Immature natural killer cell (primary cell): ENCODE data around the gene DOK6. TPM values are rescaled to one million over a fixed set of nuclear protein-coding genes. Genes with fewer than 3 reads are reported as not detected.
"Not testable (repeated sequence)": the region's sequence is repeated elsewhere in the genome, so short reads cannot be mapped to it uniquely, and the experiment has no call there.

ENCODE experiments used
- DNase-seq, 3 donors: peaks; one replicate each; pipeline ENCODE4 v3.0.0; 2022; ENCODE audit warnings: mixed read lengths in 1 of 3
- H3K27ac Mint-ChIP-seq, 6 donors: one replicate each; pipeline ENCODE4 v1.8.0; 2020; ENCODE audit warnings: mixed read lengths in 6 of 6, mild to moderate bottlenecking in 5 of 6, inconsistent platforms in 4 of 6, moderate library complexity in 3 of 6
- H3K27me3 Mint-ChIP-seq, 3 donors: one replicate each; pipeline ENCODE4 v1.8.0; 2020 to 2021; ENCODE audit warnings: low read depth in 3 of 3, mild to moderate bottlenecking in 3 of 3, mixed read lengths in 3 of 3, moderate library complexity in 3 of 3, inconsistent platforms in 1 of 3
- H3K36me3 Mint-ChIP-seq, 3 donors: one replicate each; pipeline ENCODE4 v1.8.0; 2020; ENCODE audit warnings: mixed read lengths in 3 of 3, inconsistent platforms in 2 of 3, mild to moderate bottlenecking in 2 of 3
- H3K4me1 Mint-ChIP-seq, 2 donors: one replicate each; pipeline ENCODE4 v1.8.0; 2020; ENCODE audit warnings: inconsistent platforms in 2 of 2, mild to moderate bottlenecking in 2 of 2, mixed read lengths in 2 of 2, moderate library complexity in 1 of 2
- H3K4me3 Mint-ChIP-seq, 5 donors: one replicate each; pipeline ENCODE4 v1.8.0; 2020; ENCODE audit warnings: mild to moderate bottlenecking in 5 of 5, mixed read lengths in 5 of 5, inconsistent platforms in 3 of 5, moderate library complexity in 3 of 5
- H3K9me3 Mint-ChIP-seq, 6 donors: one replicate each; pipeline ENCODE4 v1.8.0; 2020; ENCODE audit warnings: mild to moderate bottlenecking in 6 of 6, mixed read lengths in 6 of 6, inconsistent platforms in 4 of 6, moderate library complexity in 3 of 6
- polyA plus RNA-seq, 3 donors: library from polyadenylated mRNA; unstranded; fragments of 300-500 nt; fragmentation: Illumina TruSeq; gene quantifications; one replicate each; pipeline ENCODE4 v1.2.3, GENCODE V29; 2021

Gene DOK6
- under 1 TPM; 0.17 to 0.54 (median 0.30) TPM for polyA plus RNA-seq

DNA sequence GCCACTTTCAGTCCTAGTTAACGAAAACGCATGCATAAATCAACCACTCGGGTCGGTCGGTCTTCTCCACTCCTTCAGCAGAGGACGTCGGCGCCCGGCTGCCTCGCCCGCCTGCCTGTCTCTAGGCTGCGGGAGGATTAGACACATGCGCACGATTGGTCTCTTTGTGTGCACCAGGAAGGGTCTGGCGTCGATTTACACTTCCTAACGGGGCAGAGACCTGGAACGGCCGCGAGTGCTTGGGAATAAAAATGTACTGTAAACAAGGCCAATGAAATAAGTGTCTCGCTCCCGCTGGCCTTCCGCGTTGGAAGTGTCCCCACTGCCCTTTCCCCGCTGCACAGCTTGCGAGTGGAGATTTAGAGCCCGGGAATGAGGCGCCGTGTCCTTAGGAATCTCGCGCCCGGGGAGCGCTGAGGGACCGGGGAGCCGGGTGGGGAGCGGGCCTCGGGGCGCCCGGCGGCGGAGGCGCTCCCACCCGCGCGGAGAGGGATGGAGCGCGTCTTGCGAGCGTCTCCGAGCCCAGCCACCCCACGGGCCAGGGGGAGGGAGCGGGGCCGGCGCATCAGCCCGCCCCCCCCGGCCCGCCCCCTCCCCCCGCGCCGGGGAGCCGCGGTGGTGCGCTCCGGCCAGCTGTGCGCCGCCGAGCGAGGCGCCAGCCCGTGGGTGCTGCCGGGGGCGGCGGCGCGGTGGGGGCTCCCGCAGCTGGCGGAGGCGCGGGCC is at the start of gene DOK6:
Gene DOK6, plus strand, starts transcription at position 636 of the 723 bp plus-strand sequence.
- Mint-ChIP-seq H3K4me3 (peak within 1 kb of the TSS; percentile 4 to 75 (median 19)), H3K9me3 (peaks cover 0 to 2% (median 0%) of the 10 kb centered on the region in 6 donors), H3K36me3 (no peaks in the 10 kb centered on the region), H3K27me3 (peaks cover 10 to 47% (median 27%) of the 10 kb centered on the region in 3 donors), H3K27ac (no peak within 1 kb of the TSS), H3K4me1 (peaks cover 6 to 8% of the 10 kb centered on the region in 2 donors)
- DNase-seq: no peak

DNA sequence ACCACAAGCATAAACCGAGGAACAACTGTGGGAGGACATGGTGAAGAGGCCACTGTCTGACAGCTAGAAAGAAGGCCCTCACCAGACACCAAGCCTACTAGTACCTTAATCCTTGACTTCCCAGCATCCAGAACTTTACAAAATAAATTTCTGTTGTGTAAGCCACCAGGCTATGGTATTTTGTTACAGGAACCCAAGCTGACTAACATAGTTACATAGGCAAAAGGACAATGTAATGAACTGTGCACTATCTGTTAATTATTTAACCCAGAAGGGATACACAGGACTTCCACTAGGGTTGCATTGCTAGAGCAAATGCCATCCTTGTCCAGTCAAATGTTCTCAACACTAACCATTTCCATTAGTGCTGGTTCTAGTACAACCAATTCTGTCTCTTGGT is 47.7 kb upstream of the DOK6 start:
- Mint-ChIP-seq H3K9me3 (peaks cover 0 to 3% (median 0%) of the 10 kb centered on the region in 6 donors), H3K4me3 (no peak overlapping the region), H3K4me1 (no peaks in the 10 kb centered on the region), H3K27me3 (peaks cover 0 to 3% (median 2%) of the 10 kb centered on the region in 3 donors), H3K27ac (no peak overlapping the region), H3K36me3 (no peaks in the 10 kb centered on the region)
- no peak for DNase-seq

DNA sequence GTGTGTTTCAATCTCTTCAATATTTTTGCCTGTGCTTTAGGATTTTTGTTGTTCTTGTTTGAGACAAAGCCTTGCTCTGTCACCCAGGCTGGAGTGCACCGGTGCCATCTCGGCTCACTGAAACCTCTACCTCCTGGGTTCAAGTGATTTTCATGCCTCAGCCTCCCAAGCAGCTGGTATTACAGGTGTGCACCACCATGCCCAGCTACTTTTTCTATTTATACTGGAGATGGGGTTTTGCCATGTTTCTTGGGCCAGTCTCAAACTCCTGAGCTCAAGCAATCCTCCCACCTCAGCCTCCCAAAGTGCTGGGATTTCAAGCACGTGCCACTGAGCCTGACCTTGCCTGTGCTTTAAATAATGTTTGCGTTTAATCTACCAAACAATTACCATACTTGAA is 43.1 kb upstream of the DOK6 start:
- DNase-seq: no peak
- no peaks in the 10 kb centered on the region for H3K36me3 Mint-ChIP-seq
- H3K4me1 Mint-ChIP-seq: no peaks in the 10 kb centered on the region
- H3K27ac Mint-ChIP-seq: no peak overlapping the region
- no peak overlapping the region for H3K4me3 Mint-ChIP-seq
- H3K27me3 Mint-ChIP-seq: peaks cover 0 to 3% (median 3%) of the 10 kb centered on the region in 3 donors
- peaks cover 6 to 12% (median 7%) of the 10 kb centered on the region in 6 donors for H3K9me3 Mint-ChIP-seq

DNA sequence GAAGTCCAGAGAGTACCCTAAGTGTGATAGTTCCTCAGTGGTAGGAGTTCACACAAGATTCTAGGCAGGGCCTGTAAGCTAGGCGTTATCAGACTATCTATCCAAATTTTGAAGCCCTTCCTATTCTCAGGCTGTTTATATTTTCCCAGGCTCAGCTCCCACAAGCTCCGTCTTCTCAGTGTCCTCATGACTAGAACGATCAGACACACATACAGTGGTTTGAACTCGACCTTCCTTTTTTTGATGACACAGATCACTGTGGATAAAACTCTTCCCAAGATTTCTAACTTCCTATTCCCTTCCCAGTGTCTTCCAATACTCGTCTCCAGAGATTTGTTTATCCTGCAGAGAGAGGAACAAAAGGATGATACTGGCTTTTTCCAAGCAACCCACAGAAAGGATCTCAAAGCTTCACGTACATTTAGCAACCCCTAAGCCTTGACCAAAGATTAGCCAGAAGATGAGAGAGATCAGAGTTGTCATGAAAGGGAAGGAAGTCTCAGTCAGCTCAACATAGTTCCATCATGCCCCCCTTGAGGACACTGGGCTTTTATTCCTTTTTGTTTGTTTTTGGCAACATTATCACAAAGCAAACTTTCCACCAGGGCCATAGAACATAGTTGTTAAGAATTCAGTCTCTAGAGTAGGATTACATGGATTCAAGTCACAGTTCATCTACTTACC is 42.3 kb upstream of the DOK6 start:
- no peak overlapping the region for H3K27ac Mint-ChIP-seq
- peaks cover 6 to 12% (median 7%) of the 10 kb centered on the region in 6 donors for H3K9me3 Mint-ChIP-seq
- peaks cover 0 to 3% (median 2%) of the 10 kb centered on the region in 3 donors for H3K27me3 Mint-ChIP-seq
- H3K4me3 Mint-ChIP-seq: no peak overlapping the region
- no peaks in the 10 kb centered on the region for H3K36me3 Mint-ChIP-seq
- DNase-seq: no peak
- H3K4me1 Mint-ChIP-seq: no peaks in the 10 kb centered on the region

DNA sequence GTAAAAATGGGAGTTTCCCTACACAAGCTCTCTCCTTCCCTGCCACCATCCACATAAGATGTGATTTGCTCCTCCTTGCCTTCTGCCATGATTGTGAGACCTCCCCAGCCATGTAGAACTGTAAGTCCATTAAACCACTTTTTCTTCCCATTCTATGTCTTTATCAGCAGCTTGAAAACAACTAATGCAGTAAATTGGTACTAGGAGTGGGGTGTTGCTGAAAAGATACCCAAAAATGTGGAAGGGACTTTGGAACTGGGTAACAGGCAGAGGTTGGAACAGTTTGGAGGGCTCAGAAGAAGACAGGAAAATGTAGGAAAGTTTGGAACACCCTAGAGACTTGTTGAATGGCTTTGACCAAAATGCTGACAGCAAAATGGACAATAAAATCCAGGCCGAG is 40.9 kb upstream of the DOK6 start:
- H3K4me1 Mint-ChIP-seq, H3K27ac Mint-ChIP-seq, DNase-seq, H3K4me3 Mint-ChIP-seq, H3K27me3 Mint-ChIP-seq, H3K36me3 Mint-ChIP-seq: not testable (repeated sequence)
- H3K9me3 Mint-ChIP-seq: peaks cover 6 to 12% (median 7%) of the 10 kb centered on the region in 6 donors

DNA sequence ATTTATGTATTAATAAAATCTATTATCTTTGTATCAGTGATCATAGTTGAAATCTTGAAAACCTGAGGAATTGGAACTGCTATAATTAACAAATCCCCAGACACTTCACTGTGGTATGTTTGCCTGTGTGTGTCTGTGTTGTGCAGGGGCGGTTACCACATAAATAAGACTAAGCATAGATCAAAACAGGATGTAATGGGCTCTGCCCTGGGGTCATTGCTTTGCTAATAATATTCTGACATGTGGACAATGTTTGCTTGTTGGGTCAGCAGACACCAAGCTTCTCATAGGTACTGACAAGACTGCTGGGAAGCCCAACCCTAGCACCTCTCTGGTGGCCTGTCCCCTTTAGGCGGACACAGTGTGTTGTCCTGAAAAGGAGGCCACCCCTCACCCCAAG is 35.8 kb upstream of the DOK6 start:
- no peak for DNase-seq
- Mint-ChIP-seq H3K36me3 (no peaks in the 10 kb centered on the region), H3K9me3 (peaks cover 2 to 9% (median 3%) of the 10 kb centered on the region in 6 donors), H3K27me3 (peaks cover 0 to 1% (median 0%) of the 10 kb centered on the region in 3 donors), H3K4me1 (no peaks in the 10 kb centered on the region), H3K4me3 (no peak overlapping the region), H3K27ac (no peak overlapping the region)

DNA sequence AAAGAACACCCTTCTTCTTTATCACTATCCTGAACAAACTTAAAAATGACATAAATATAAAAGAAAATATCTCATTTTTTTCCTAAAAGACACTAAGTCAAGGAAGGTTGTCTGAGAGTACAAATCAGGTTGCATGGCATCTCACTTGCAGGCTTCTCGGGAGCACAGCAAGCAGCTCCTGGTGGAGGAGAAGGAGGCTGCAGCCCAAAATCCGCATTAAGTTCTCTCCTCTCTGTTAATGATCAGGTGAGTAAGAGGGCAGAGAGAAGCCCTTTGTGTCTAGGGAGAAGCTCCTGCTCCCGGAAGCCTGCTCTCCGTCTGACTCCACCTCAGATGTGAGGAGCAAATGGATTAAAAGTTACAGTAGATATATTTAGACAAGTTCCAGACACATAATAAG is 35.0 kb upstream of the DOK6 start:
- no peaks in the 10 kb centered on the region for H3K4me1 Mint-ChIP-seq
- no peak overlapping the region for H3K4me3 Mint-ChIP-seq
- no peak for DNase-seq
- no peak overlapping the region for H3K27ac Mint-ChIP-seq
- H3K36me3 Mint-ChIP-seq: no peaks in the 10 kb centered on the region
- peaks cover 0 to 6% (median 2%) of the 10 kb centered on the region in 6 donors for H3K9me3 Mint-ChIP-seq
- H3K27me3 Mint-ChIP-seq: peaks cover 0 to 1% (median 0%) of the 10 kb centered on the region in 3 donors

DNA sequence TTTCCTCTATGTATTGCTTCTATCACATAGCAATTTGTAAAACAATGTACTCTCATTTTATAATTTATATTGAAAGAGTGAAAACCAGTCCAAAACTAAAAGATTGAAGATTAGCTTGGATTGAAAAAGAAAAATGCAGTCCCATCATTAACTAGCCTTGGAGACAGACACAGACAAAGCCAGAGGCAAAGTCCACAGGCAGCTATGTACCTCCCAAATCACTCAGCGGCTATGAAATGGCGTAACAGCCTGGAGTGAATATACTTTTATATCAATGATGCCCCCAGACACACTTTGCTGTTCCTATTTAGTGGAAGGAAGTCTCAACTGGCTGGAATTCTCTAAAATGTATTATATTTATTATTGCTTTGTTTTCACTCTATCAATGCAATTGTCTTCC is 33.6 kb upstream of the DOK6 start:
- Mint-ChIP-seq H3K27ac (no peak overlapping the region), H3K36me3 (no peaks in the 10 kb centered on the region), H3K9me3 (peaks cover 0 to 4% (median 0%) of the 10 kb centered on the region in 6 donors), H3K4me3 (no peak overlapping the region), H3K4me1 (no peaks in the 10 kb centered on the region), H3K27me3 (peaks cover 0 to 1% (median 0%) of the 10 kb centered on the region in 3 donors)
- DNase-seq: no peak

DNA sequence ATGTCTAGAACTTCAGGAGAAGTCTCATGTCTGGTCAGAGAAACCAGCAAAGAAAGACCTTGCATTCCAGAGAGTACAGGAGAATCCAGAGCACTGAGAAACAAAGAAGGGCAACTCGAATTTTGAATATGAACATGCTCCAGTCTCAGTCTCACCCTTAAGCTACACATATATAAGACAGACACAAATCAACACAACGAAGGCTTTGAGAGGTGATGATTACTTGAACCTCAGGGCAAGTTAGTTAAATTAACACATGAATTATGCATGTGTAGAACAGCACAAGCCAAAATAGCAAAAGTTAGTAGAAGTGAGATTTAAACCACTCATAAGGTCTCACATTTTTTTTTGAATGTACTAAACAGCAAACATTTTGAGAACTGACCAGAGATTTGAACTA is 29.0 kb upstream of the DOK6 start:
- no peaks in the 10 kb centered on the region for H3K36me3 Mint-ChIP-seq
- H3K9me3 Mint-ChIP-seq: peaks cover 0 to 4% (median 0%) of the 10 kb centered on the region in 6 donors
- H3K27me3 Mint-ChIP-seq: peaks cover 0 to 7% (median 2%) of the 10 kb centered on the region in 3 donors
- no peak overlapping the region for H3K4me3 Mint-ChIP-seq
- no peak overlapping the region for H3K27ac Mint-ChIP-seq
- H3K4me1 Mint-ChIP-seq: no peaks in the 10 kb centered on the region
- DNase-seq: no peak

DNA sequence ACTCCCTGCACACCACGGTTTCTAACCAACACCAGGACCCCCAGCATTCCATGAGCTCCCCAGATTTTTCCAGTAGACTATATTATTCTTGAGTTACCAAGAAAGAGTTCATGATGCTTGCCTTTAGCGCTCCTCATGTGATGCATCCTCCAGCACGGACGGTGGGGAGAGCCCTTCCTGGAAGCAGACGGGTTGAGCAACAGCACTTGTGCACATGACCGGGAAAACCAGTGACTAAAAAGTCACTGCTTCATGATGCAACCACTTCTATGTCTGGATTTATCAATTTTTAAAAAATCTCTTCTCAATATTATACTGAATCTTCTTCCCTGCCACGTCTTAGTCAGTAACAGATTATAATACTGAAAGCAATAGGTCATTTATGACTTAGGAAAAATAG is 20.4 kb upstream of the DOK6 start:
- Mint-ChIP-seq H3K27me3 (no peaks in the 10 kb centered on the region), H3K27ac (no peak overlapping the region), H3K4me3 (no peak overlapping the region), H3K4me1 (no peaks in the 10 kb centered on the region), H3K9me3 (peaks cover 0 to 2% (median 0%) of the 10 kb centered on the region in 6 donors), H3K36me3 (no peaks in the 10 kb centered on the region)
- no peak for DNase-seq

DNA sequence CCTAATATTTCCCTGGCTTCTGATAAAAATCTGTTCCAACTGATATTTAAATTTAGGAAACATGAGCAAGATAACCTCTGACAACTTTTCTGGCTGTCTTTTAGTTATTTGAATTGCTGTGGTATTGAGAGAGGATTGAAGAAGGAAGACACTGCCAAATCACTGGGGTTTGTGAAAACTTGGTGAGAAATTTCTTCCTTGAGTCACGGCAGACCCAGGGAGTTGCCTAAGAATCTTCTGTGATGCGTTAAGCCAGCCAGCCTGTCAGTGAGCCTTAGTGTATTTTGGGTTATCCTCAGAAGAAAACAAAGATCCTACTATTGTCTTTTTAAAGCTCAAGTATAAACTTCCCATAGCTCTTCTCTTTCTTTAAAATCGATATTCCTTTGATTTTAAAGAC is 17.5 kb upstream of the DOK6 start:
- H3K27me3 Mint-ChIP-seq: peaks cover 0 to 6% (median 0%) of the 10 kb centered on the region in 3 donors
- H3K27ac Mint-ChIP-seq: no peak overlapping the region
- no peak for DNase-seq
- no peaks in the 10 kb centered on the region for H3K4me1 Mint-ChIP-seq
- no peak overlapping the region for H3K4me3 Mint-ChIP-seq
- H3K36me3 Mint-ChIP-seq: no peaks in the 10 kb centered on the region
- peaks cover 0 to 3% (median 0%) of the 10 kb centered on the region in 6 donors for H3K9me3 Mint-ChIP-seq

DNA sequence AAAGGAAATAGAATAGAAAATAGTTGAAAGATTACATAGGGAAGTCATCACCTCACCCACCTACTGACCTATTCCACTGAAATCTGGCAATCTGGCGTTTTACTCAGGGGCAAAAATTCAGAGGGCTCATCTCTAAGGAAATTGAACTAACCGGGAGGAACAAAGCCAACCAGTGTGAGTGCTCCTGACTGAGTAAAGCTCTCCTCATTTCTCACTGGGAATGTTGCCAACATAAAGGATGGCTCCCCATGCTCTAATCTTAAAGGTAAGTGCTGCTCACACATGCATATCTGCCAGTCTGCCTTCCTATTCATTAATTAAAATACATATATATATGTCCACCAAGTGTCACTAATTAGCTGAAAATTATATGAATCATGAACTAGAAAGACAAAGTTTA is 13.5 kb upstream of the DOK6 start:
- H3K36me3 Mint-ChIP-seq: no peaks in the 10 kb centered on the region
- no peak for DNase-seq
- no peak overlapping the region for H3K4me3 Mint-ChIP-seq
- no peak overlapping the region for H3K27ac Mint-ChIP-seq
- H3K9me3 Mint-ChIP-seq: peaks cover 0 to 3% (median 0%) of the 10 kb centered on the region in 6 donors
- H3K27me3 Mint-ChIP-seq: peaks cover 0 to 9% (median 0%) of the 10 kb centered on the region in 3 donors
- no peaks in the 10 kb centered on the region for H3K4me1 Mint-ChIP-seq

DNA sequence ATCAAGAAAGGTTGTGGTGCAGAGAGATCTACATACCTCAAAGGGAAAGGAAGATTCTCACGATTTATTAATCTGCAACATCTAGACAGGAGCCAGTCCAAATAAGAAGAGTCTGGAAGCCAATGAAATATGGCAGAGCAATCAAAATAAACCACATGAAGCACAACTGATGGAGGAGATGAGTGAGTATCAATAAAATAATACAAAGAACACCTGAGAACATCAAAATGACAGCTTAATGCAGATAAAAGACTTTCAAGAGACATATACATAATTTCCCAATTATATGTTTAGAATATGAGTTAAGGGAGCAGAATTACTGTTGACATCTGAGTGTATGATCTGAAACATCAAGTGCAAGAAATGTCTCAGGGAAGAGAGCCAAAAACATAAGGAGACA is 12.5 kb upstream of the DOK6 start:
- no peak for DNase-seq
- Mint-ChIP-seq H3K36me3 (no peaks in the 10 kb centered on the region), H3K9me3 (peaks cover 0 to 3% (median 0%) of the 10 kb centered on the region in 6 donors), H3K27ac (no peak overlapping the region), H3K27me3 (peaks cover 0 to 9% (median 0%) of the 10 kb centered on the region in 3 donors), H3K4me3 (no peak overlapping the region), H3K4me1 (no peaks in the 10 kb centered on the region)

DNA sequence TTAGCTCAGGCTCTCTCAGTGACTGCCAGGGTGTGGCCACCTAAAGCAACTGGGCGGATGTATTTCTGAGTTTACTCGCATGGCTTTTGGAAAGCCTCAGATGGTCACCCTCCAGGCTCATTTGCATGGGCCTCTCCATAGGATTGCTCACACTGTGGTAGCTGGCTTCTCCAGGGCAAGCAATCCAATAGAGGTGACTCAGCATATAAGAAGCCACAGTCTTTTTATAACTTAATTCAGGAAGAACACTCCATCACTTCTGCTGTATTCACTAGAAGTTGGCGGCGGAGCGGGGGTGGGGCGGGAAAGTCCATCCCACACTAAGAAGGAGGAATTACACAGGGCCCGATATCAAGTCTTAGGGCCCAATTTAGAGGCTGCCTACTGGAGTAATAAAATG is 3.6 kb upstream of the DOK6 start:
- Mint-ChIP-seq H3K36me3 (no peaks in the 10 kb centered on the region), H3K27me3 (peaks cover 7 to 23% (median 20%) of the 10 kb centered on the region in 3 donors), H3K27ac (no peak overlapping the region), H3K4me1 (peaks cover 6 to 8% of the 10 kb centered on the region in 2 donors), H3K4me3 (no peak overlapping the region), H3K9me3 (peaks cover 0 to 2% (median 0%) of the 10 kb centered on the region in 6 donors)
- DNase-seq: no peak
